ENCODE data around the gene CLSTN2.

Gene CLSTN2

DNA sequence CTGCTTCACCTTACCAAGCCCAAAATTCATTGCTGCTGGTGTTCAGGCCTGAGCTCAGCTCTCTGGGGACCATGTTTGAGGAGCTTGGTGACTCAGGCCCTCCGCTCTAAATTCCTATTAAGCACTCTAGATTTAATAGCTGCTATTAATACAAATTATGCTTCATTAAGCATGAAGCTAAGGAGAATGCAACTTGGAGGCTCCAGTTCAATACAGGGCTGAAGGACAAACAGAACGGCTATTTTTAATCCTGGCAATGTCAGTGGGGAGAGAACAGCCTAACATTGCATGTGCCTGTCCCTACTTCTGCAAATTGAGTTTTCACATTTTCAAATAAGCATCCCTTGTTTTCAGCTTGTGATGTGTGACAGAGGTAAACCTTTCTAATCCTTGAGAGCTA lies 662.8 kb downstream of the CLSTN2 start:
- H3K9ac ChIP-seq = no peak overlapping the region
- TF ChIP-seq Cebpa-rat (IDR thresholded peaks at IDR 0.05) = no peak
- H3K36me3 ChIP-seq = no peaks in the 10 kb centered on the region
- no peak overlapping the region for H3K4me2 ChIP-seq
- no peak overlapping the region for H3K4me3 ChIP-seq
- no peaks in the 10 kb centered on the region for H3K9me3 ChIP-seq (replicated peaks in 1 of 11)
- no peaks in the 10 kb centered on the region for H3K4me1 ChIP-seq
- no peaks in the 10 kb centered on the region for H4K20me1 ChIP-seq
- H3K27ac ChIP-seq = no peak overlapping the region
- H3K27me3 ChIP-seq = no peaks in the 10 kb centered on the region

DNA sequence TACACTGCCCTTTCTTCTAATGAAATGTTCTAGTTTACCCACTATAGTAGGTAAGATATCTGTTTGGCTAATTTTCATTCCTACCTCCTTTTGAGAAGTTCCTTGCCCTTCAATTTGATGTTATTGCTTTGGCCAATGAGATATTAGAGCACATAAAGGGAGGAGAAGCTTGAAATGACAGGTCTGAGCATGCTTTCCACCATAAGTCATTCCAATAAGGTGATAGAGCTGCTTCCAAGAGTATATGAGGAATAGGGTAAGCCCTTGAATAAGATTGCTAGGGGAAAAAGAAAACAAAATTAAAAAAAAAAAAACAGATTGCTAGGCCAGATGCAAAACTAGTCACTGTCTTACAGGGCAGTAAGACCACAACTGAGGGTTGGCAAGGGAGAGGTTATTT lies 664.0 kb downstream of the CLSTN2 start:
- TF ChIP-seq Cebpa-rat (IDR thresholded peaks at IDR 0.05) = no peak
- Histone ChIP-seq H3K27me3 (no peaks in the 10 kb centered on the region), H3K36me3 (no peaks in the 10 kb centered on the region), H3K9ac (no peak overlapping the region), H3K4me3 (no peak overlapping the region), H4K20me1 (no peaks in the 10 kb centered on the region), H3K4me1 (no peaks in the 10 kb centered on the region), H3K27ac (no peak overlapping the region), H3K9me3 (replicated peaks in 1 of 11) (no peaks in the 10 kb centered on the region), H3K4me2 (no peak overlapping the region)

DNA sequence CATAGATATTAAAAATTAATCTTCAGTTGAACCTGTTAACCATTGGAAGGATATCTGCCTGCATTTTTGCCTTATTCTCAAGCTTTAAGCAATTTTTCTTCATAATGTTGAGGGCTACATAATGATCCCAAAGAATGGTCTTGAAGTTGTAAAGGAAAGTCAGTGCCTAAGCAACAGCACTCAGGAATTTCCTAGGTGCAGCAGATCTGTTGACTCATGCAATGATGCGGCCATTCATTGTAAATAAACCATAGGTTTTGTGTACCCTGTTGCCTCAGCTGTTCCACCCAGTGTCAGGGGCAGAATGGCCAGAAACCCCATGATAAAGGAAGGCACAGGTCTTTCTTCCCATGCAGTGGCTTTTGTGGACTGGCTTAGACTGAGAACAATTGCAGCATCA lies 664.5 kb downstream of the CLSTN2 start:
- Histone ChIP-seq H3K4me2 (no peak overlapping the region), H3K9me3 (replicated peaks in 1 of 11) (no peaks in the 10 kb centered on the region), H3K27ac (no peak overlapping the region), H3K4me3 (no peak overlapping the region), H3K9ac (no peak overlapping the region), H3K27me3 (no peaks in the 10 kb centered on the region), H4K20me1 (no peaks in the 10 kb centered on the region), H3K36me3 (no peaks in the 10 kb centered on the region), H3K4me1 (no peaks in the 10 kb centered on the region)
- no peak for TF ChIP-seq Cebpa-rat (IDR thresholded peaks at IDR 0.05)

DNA sequence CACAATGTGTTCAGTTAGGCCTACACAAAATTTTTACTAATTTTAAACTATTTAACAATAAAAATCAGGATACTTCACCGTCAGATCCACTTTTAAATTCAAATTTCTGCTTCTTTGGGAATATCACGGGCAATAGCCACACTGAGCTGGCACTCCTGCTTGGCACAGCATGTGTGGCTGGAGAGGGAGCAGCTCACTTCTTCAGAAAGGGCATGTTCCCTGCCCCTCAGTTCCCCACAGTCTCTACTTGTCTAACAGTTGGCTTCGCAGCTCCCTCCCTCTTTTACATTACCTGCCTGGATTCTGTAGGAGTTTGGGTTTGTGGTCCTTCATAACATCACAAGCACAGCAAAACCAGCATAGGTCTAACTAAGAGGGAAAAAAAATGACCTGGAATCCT lies 666.9 kb downstream of the CLSTN2 start:
- Histone ChIP-seq H3K9ac (no peak overlapping the region), H3K4me2 (no peak overlapping the region), H3K4me3 (no peak overlapping the region), H4K20me1 (no peaks in the 10 kb centered on the region), H3K4me1 (no peaks in the 10 kb centered on the region), H3K9me3 (replicated peaks in 1 of 11) (peaks cover 8 to 18% (median 15%) of the 10 kb centered on the region in 11 experiments; a peak in 21 of 22 replicates), H3K27ac (no peak overlapping the region), H3K36me3 (no peaks in the 10 kb centered on the region), H3K27me3 (no peaks in the 10 kb centered on the region)
- no peak for TF ChIP-seq Cebpa-rat (IDR thresholded peaks at IDR 0.05)

DNA sequence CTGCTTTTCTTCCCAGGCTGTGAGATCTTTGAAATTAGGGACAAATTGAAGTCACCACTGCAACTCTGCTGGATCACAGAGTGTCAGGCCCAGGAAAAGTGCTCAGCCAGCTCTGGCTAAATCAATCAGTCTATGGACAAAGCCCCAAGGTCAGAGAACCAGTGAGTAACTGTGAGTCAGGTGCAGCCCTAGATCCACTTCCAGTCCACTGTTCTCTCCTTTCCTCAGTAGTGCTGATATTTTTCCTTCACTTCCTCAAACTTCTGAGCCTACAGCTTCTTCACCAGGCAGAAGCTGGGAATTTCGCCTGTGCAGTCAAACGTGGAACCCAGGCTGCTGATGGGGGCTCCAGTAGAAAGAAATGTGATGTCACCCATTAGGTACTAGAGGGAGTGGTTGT lies 667.8 kb downstream of the CLSTN2 start:
- TF ChIP-seq Cebpa-rat (IDR thresholded peaks at IDR 0.05) = no peak
- Histone ChIP-seq H3K9ac (no peak overlapping the region), H3K9me3 (replicated peaks in 1 of 11) (peaks cover 13 to 24% (median 21%) of the 10 kb centered on the region in 11 experiments; a peak in 21 of 22 replicates), H3K4me2 (no peak overlapping the region), H3K27me3 (no peaks in the 10 kb centered on the region), H3K36me3 (no peaks in the 10 kb centered on the region), H4K20me1 (no peaks in the 10 kb centered on the region), H3K27ac (no peak overlapping the region), H3K4me1 (no peaks in the 10 kb centered on the region), H3K4me3 (no peak overlapping the region)

DNA sequence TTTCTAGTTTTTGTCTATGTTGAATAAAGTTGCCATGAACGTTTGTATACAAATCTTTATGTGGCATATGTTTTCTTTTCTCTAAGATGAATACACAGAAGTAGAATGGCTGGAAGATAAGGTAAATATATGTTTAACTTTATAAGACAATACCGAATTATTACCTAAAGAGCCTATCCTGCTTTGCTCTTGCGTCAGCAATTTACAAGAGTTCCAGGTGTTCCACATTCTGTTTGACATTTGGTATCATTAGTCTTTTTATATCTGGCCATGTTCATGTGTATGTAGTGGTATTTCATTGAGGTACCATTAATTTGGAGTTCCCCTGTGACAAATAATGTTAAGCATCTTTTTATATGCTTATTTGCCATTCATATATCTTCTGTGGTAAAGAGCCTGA lies 668.8 kb downstream of the CLSTN2 start:
- no peak for TF ChIP-seq Cebpa-rat (IDR thresholded peaks at IDR 0.05)
- Histone ChIP-seq H4K20me1 (no peaks in the 10 kb centered on the region), H3K9me3 (replicated peaks in 1 of 11) (peaks cover 13 to 24% (median 21%) of the 10 kb centered on the region in 11 experiments; a peak in 21 of 22 replicates), H3K4me3 (no peak overlapping the region), H3K36me3 (no peaks in the 10 kb centered on the region), H3K9ac (no peak overlapping the region), H3K4me2 (no peak overlapping the region), H3K4me1 (no peaks in the 10 kb centered on the region), H3K27ac (no peak overlapping the region), H3K27me3 (no peaks in the 10 kb centered on the region)

DNA sequence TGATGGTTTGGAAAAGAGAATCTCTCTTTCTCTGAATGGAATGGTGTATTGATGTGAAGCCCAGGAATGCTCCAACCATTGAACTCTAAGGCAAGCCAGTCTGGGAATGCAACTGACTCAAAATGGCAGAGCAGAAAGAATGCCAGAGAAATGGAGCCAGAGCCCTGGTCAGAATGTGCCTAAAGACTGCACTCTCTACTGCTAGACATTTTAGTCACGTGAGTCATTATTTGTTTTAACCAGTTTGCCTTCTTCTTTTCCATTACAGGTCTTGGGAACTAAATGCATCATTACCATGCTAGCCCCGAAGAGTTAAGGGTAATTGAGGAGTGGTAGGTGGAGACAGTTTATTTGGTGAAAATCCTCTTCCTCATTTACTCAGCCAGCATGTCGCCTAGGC lies 675.6 kb downstream of the CLSTN2 start:
- TF ChIP-seq Cebpa-rat (IDR thresholded peaks at IDR 0.05) = no peak
- Histone ChIP-seq H3K4me2 (no peak overlapping the region), H4K20me1 (no peaks in the 10 kb centered on the region), H3K27ac (no peak overlapping the region), H3K4me3 (no peak overlapping the region), H3K4me1 (no peaks in the 10 kb centered on the region), H3K9ac (no peak overlapping the region), H3K27me3 (no peaks in the 10 kb centered on the region), H3K9me3 (replicated peaks in 1 of 11) (peaks cover 13 to 22% (median 18%) of the 10 kb centered on the region in 11 experiments; a peak in 21 of 22 replicates), H3K36me3 (no peaks in the 10 kb centered on the region)

DNA sequence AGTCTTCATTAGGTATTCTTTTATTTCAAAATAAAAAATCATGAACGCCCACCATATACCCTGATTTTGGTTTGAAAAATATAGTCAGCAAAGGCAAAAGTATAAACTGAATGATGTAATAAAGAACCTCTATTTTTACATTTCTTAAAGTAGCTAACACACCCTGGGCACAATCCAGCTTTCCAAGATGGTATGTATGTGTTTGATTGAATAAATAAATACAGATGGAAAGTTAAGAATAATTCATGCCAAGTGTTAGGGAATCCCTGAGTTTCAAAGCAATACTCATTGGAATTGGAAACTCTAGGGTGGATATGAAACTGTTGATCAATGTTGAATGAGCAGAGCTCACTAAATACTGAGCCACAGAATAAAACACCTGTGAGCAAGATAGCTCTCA lies 679.0 kb downstream of the CLSTN2 start:
- H3K36me3 ChIP-seq = no peaks in the 10 kb centered on the region
- no peak overlapping the region for H3K27ac ChIP-seq
- TF ChIP-seq Cebpa-rat (IDR thresholded peaks at IDR 0.05) = no peak
- H3K4me2 ChIP-seq = no peak overlapping the region
- H4K20me1 ChIP-seq = no peaks in the 10 kb centered on the region
- H3K4me1 ChIP-seq = no peaks in the 10 kb centered on the region
- peaks cover 11 to 16% (median 13%) of the 10 kb centered on the region in 11 experiments; a peak in 18 of 22 replicates for H3K9me3 ChIP-seq (replicated peaks in 1 of 11)
- H3K4me3 ChIP-seq = no peak overlapping the region
- no peak overlapping the region for H3K9ac ChIP-seq
- H3K27me3 ChIP-seq = no peaks in the 10 kb centered on the region

DNA sequence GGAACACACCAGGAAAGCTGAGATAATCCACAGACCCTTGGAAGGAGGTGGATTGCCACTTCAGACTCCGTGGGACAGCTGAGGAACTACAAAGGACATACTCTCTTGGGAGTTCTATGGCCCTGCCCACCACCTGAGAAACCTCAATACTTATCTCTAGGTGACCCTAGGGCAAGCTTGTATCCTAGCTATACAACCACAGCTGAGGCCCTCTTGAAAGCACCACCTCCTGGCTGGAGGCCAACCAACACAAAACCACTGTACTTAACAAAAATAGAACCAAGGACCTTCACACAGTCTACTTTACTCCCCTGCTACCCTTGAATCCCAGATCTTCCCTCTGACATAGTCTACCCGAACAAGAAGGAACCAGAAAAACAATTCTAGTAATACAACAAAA lies 682.1 kb downstream of the CLSTN2 start:
- H3K9me3 ChIP-seq (replicated peaks in 1 of 11) = peaks cover 11 to 16% (median 13%) of the 10 kb centered on the region in 11 experiments; a peak in 18 of 22 replicates
- H3K4me3 ChIP-seq = no peak overlapping the region
- no peaks in the 10 kb centered on the region for H3K36me3 ChIP-seq
- TF ChIP-seq Cebpa-rat (IDR thresholded peaks at IDR 0.05) = no peak
- no peak overlapping the region for H3K27ac ChIP-seq
- no peak overlapping the region for H3K9ac ChIP-seq
- H3K4me2 ChIP-seq = no peak overlapping the region
- H4K20me1 ChIP-seq = no peaks in the 10 kb centered on the region
- no peaks in the 10 kb centered on the region for H3K27me3 ChIP-seq
- H3K4me1 ChIP-seq = no peaks in the 10 kb centered on the region

DNA sequence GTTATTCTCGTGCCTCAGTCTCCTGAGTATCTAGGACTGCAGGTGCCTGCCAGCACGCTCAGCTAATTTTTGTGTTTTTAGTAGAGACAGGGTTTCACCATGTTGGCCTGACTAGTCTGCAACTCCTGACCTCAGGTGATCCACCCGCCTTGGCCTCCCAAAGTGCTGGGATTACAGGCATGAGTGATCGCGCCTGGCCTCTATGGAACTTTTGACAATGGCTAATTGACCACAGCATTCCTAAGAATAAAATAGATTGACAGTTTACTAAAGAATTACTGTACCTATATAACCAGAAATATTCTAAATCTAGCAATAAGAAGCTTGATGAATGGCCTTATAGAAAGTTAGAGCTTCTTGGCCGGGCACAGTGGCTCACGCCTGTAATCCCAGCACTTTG lies 691.9 kb downstream of the CLSTN2 start:
- TF ChIP-seq Cebpa-rat (IDR thresholded peaks at IDR 0.05) = no peak
- H3K9ac ChIP-seq = no peak overlapping the region

More for the DNA sequence above, 691.9 kb downstream of the CLSTN2 start:
- H3K27me3 ChIP-seq = no peaks in the 10 kb centered on the region
- H3K4me3 ChIP-seq = no peak overlapping the region
- H4K20me1 ChIP-seq = no peaks in the 10 kb centered on the region
- H3K4me1 ChIP-seq = no peaks in the 10 kb centered on the region
- no peaks in the 10 kb centered on the region for H3K36me3 ChIP-seq
- H3K9me3 ChIP-seq (replicated peaks in 1 of 11) = no peaks in the 10 kb centered on the region
- no peak overlapping the region for H3K4me2 ChIP-seq
- no peak overlapping the region for H3K27ac ChIP-seq
